Keratinocyte (primary cell): Measurements from ENCODE around the gene ZNF552. TPM values are rescaled to one million over a fixed set of nuclear protein-coding genes. Genes with fewer than 3 reads are reported as not detected.
A peak's percentile ranks its signal among the peaks of the same experiment; 100 is the strongest.

Source experiments
- DNase-seq: peaks from one replicate; pipeline ENCODE4 v3.0.0-alpha.2; 2011; ENCODE audit warnings: low read depth, missing footprints, low spot score
- FAIRE-seq: peaks from 2 replicates; lab custom pipeline; 2011; peaks lifted over from hg19 to GRCh38; lab: Jason Lieb, UNC
- H2AFZ ChIP-seq: 2 replicates; pipeline ENCODE4 v1.6.0; 2012; ENCODE audit warnings: low read length, control low read depth, inconsistent platforms; ENCODE audit not compliant: control insufficient read depth
- H3K27ac ChIP-seq: 2 replicates; pipeline ENCODE4 v1.5.1; 2011; ENCODE audit warnings: low read length; ENCODE audit not compliant: control insufficient read depth, insufficient read depth
- H3K27me3 ChIP-seq: 3 replicates; pipeline ENCODE4 v1.6.0; 2011; ENCODE audit warnings: low read length; ENCODE audit not compliant: control insufficient read depth, insufficient read depth; ENCODE audit errors: extremely low read depth
- H3K36me3 ChIP-seq, 2 experiments: 2 replicates in 1 of 2; 3 replicates in 1 of 2; pipeline ENCODE4 v1.5.1; 2011; ENCODE audit warnings: low read length in 2 of 2, mild to moderate bottlenecking in 1 of 2; ENCODE audit not compliant: control insufficient read depth in 2 of 2, insufficient read depth in 2 of 2; ENCODE audit errors: extremely low read depth in 1 of 2
- H3K4me1 ChIP-seq: 3 replicates; pipeline ENCODE4 v1.5.1; 2011; ENCODE audit warnings: low read length; ENCODE audit not compliant: control insufficient read depth, insufficient read depth; ENCODE audit errors: extremely low read depth
- H3K4me2 ChIP-seq: 3 replicates; pipeline ENCODE4 v1.6.0; 2011; ENCODE audit warnings: low read depth, low read length; ENCODE audit not compliant: control insufficient read depth, insufficient read depth; ENCODE audit errors: extremely low read depth
- H3K4me3 ChIP-seq, 3 experiments: fragments of 200-600 bp in 1 of 3; sonication (generic) in 1 of 3; 2 replicates in 2 of 3; 3 replicates in 1 of 3; pipeline ENCODE4 v1.5.1; 2011 to 2016; ENCODE audit warnings: low read length in 3 of 3, mild to moderate bottlenecking in 3 of 3, control low read depth in 2 of 3, inconsistent platforms in 1 of 3, low read depth in 1 of 3, mixed read lengths in 1 of 3, mixed run types in 1 of 3, moderate library complexity in 1 of 3; ENCODE audit not compliant: control insufficient read depth in 2 of 3, insufficient read depth in 2 of 3; ENCODE audit errors: extremely low read depth in 1 of 3
- H3K79me2 ChIP-seq: 2 replicates; pipeline ENCODE4 v1.6.0; 2012; ENCODE audit warnings: low read length; ENCODE audit not compliant: control insufficient read depth, insufficient read depth
- H3K9ac ChIP-seq: 3 replicates; pipeline ENCODE4 v1.6.0; 2011; ENCODE audit warnings: low read length; ENCODE audit not compliant: control insufficient read depth, insufficient read depth; ENCODE audit errors: extremely low read depth
- H3K9me1 ChIP-seq: 3 replicates; pipeline ENCODE4 v1.6.0; 2011; ENCODE audit warnings: low read length; ENCODE audit not compliant: control insufficient read depth, insufficient read depth; ENCODE audit errors: extremely low read depth
- H3K9me3 ChIP-seq: 2 replicates; pipeline ENCODE4 v1.5.1; 2012; ENCODE audit warnings: low read depth, low read length; ENCODE audit not compliant: control insufficient read depth
- H4K20me1 ChIP-seq: 3 replicates; pipeline ENCODE4 v1.6.0; 2011; ENCODE audit warnings: low read length; ENCODE audit not compliant: control insufficient read depth, insufficient read depth; ENCODE audit errors: extremely low read depth
- EZH2 ChIP-seq: IDR thresholded peaks from one replicate; pipeline ENCODE4 v1.6.1; 2012; ENCODE audit warnings: inconsistent platforms, mild to moderate bottlenecking, low read length, moderate library complexity
- dilution Hi-C: fragments of 300-500 bp; cut with MboI; formaldehyde crosslinking; loops from one replicate; pipeline ENCODE4 v1.7.0; 2020; ENCODE audit warnings: low sequenced_read_pairs; ENCODE audit not compliant: extremely low pct_ligation_motif_present
- polyA plus RNA-seq, 5 experiments: library from polyadenylated mRNA; depleted of rRNA in 3 of 5; stranded (reverse) in 3 of 5; stranded (forward) in 1 of 5; unstranded in 1 of 5; fragments of >200 nt; gene quantifications; 1 replicate in 1 of 5; 2 replicates in 3 of 5; 3 replicates in 1 of 5; pipeline versions ENCODE4 v1.2.1 to v1.2.3, GENCODE V29; 2011 to 2012; ENCODE audit warnings: missing spikeins in 2 of 5, low read depth in 1 of 5, low replicate concordance in 1 of 5
- TF ChIP-seq, protein P1 (sequence below), 3 experiments: IDR thresholded peaks in 1 of 3; conservative IDR thresholded peaks in 1 of 3; optimal IDR thresholded peaks in 1 of 3; 2 replicates in 2 of 3; 3 replicates in 1 of 3; pipeline versions ENCODE3 to v1.5.1; 2011; ENCODE audit warnings: low read length in 3 of 3, mild to moderate bottlenecking in 3 of 3, moderate library complexity in 2 of 3, control low read depth in 1 of 3, inconsistent platforms in 1 of 3; ENCODE audit not compliant: insufficient read depth in 2 of 3; ENCODE audit errors: extremely low read depth in 1 of 3

Gene ZNF552
- polyA plus RNA-seq, 1 donor (not counting 4 experiments of a cell fraction or from before 2014, with no cell fraction given), result 8.9 TPM

- H3K9ac ChIP-seq, result peak overlapping the region; percentile 92
- peaks cover 52% of the 10 kb centered on the region for H3K4me1 ChIP-seq
- H3K9me3 ChIP-seq, result no peaks in the 10 kb centered on the region
- H4K20me1 ChIP-seq, result no peaks in the 10 kb centered on the region
- DNase-seq (no peak), FAIRE-seq (no peak)
- peak overlapping the region; percentile 94 for H3K27ac ChIP-seq
- no peaks in the 10 kb centered on the region for H3K27me3 ChIP-seq
- H3K36me3 ChIP-seq, result peaks cover 2 to 11% of the 10 kb centered on the region in 2 experiments
- H2AFZ ChIP-seq, result no peak overlapping the region
- dilution Hi-C loops, result no loop called here
- H3K9me1 ChIP-seq, result no peaks in the 10 kb centered on the region
- H3K4me2 ChIP-seq, result peak overlapping the region; percentile 94
- peaks cover 27% of the 10 kb centered on the region for H3K79me2 ChIP-seq
- peak overlapping the region; percentile 46 to 95 (median 89) for H3K4me3 ChIP-seq
- no peak for TF ChIP-seq EZH2
- TF ChIP-seq, protein P1, sequence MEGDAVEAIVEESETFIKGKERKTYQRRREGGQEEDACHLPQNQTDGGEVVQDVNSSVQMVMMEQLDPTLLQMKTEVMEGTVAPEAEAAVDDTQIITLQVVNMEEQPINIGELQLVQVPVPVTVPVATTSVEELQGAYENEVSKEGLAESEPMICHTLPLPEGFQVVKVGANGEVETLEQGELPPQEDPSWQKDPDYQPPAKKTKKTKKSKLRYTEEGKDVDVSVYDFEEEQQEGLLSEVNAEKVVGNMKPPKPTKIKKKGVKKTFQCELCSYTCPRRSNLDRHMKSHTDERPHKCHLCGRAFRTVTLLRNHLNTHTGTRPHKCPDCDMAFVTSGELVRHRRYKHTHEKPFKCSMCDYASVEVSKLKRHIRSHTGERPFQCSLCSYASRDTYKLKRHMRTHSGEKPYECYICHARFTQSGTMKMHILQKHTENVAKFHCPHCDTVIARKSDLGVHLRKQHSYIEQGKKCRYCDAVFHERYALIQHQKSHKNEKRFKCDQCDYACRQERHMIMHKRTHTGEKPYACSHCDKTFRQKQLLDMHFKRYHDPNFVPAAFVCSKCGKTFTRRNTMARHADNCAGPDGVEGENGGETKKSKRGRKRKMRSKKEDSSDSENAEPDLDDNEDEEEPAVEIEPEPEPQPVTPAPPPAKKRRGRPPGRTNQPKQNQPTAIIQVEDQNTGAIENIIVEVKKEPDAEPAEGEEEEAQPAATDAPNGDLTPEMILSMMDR (optimal IDR thresholded peaks at IDR 0.05 in 1 of 3, IDR thresholded peaks at IDR 0.05 in 1 of 3, conservative IDR thresholded peaks at IDR 0.05 in 1 of 3; ENCODE audit: extremely low read depth in 1 of 3, insufficient read depth in 2 of 3, low read length in 3 of 3), result no peak
Measured at GRCh38 chr19:57803265-57803593, 11.5 kb downstream of the ZNF552 start.

DNA sequence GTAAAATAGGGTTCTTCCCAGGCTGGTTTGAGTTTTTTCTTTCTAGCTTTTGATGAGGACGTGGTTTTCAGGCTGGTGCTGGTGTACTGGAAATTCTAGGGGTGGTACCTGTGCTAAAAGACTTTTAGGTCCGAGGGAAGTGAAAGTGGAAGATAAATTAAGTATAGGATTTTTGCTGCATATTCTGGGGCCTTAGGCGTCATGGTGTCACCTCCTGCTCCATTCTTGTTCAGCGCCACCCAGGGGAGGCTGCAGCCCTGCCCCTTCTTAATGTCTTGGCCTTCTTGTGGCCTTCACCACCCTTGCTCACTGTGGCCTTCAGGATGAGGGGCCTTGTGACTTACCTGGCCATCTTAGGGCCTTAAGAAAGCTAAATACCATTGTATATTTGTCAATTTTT, 12.4 kb downstream of the ZNF552 start:
- Histone ChIP-seq H3K9me3 (no peaks in the 10 kb centered on the region), H3K79me2 (peaks cover 24% of the 10 kb centered on the region), H4K20me1 (no peaks in the 10 kb centered on the region), H3K4me3 (peak overlapping the region in 1 of 3 experiments; percentile 20), H3K27me3 (no peaks in the 10 kb centered on the region), H3K36me3 (peaks cover 0 to 9% of the 10 kb centered on the region in 2 experiments), H3K4me1 (peaks cover 52% of the 10 kb centered on the region), H3K27ac (peak overlapping the region; percentile 84), H3K4me2 (peak overlapping the region; percentile 67), H2AFZ (no peak overlapping the region), H3K9ac (peak overlapping the region; percentile 41), H3K9me1 (no peaks in the 10 kb centered on the region)
- no peak for TF ChIP-seq EZH2
- TF ChIP-seq, protein P1 (optimal IDR thresholded peaks at IDR 0.05 in 1 of 3, IDR thresholded peaks at IDR 0.05 in 1 of 3, conservative IDR thresholded peaks at IDR 0.05 in 1 of 3; ENCODE audit: extremely low read depth in 1 of 3, insufficient read depth in 2 of 3, low read length in 3 of 3), result peak in 1 of 3 experiments; percentile 12
- dilution Hi-C loops, result no loop called here
- FAIRE-seq, result no peak
- no peak for DNase-seq
